HG02973 (cell line): ENCODE results near the gene LRRC1.

Experiments used
- ATAC-seq: cut with Tn5 transposase; IDR thresholded peaks from one replicate; pipeline ENCODE4 v1.9.1; 2021; ENCODE audit warnings: moderate library complexity; ENCODE audit not compliant: unreplicated experiment

The LRRC1 gene

DNA sequence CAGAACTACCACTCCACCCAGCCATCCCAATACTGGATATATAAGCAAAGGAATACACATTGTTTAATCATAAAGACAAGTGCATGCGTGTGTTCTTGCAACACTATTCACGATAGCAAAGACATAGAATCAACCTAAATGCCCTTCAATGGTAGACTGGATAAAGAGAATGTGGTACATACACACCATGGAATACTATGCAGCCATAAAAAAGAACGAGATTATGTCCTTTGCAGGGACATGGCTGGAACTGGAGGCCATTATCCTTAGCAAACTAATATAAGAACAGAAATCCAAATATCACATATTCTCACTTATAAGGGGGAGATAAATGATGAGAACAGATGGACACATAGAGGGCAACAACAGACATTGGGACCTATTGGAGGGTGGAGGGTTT, 156.6 kb downstream of the LRRC1 start:
- ATAC-seq: no peak

DNA sequence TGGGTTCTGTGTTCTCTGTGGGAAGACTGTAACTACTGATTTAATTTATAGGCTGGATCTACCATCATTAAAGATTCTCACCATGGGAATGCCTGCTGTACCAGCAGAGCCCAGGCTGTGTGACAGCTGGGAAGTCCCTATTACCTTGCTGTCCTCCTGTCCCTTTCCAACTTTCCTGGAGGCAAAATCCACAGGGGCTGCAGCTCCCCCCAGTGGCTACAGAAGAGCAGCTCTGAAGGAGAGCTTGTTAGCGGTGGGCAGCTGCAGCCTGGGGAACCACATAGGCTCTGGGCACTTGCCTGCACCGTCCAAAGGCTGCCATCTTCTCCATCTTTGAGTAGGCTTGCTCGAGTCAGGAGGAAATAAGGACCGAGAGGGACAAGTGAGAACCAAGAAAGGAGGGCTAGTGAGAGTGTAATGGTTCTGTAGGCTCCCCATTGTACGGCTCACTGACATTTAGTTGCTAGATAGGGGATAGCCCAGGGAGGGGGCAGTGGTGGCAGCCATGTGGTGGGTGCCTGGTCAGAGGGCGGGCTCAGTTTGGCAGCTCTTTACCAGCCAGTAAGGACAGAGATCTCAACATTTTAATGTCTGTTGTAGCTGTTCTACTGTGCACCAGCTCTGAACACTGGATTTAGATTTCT, 161.4 kb downstream of the LRRC1 start:
- ATAC-seq: no peak

- ATAC-seq: no peak
These were observed 162.0 kb downstream of the LRRC1 start for GRCh38 chr6:53956804-53957203.

- no peak for ATAC-seq
These were observed 164.9 kb downstream of the LRRC1 start for GRCh38 chr6:53959717-53960116.

DNA sequence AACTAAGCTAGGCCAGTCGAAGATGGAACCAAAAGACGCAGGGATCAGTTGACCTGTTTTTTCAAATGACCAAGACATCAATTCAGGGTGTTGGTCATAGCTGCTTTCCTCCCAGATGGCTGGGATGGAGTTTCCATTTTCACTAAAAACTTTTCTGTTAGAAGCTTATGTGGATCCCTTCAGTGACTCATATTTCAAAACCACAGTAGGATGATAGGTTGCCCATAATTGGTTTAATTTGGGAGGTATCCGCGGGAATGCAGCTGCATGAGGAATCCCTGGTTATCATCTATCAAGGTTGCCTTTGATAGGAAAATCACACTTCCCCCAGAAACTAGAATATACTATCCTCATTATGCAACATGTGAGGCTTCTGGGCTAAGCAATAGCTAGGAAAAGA, 165.5 kb downstream of the LRRC1 start:
- ATAC-seq: no peak

GRCh38 chr6:53961679-53962370, 167.0 kb downstream of the LRRC1 start:
- ATAC-seq: no peak

GRCh38 chr6:53962646-53963045, 167.8 kb downstream of the LRRC1 start:
- ATAC-seq: no peak

- no peak for ATAC-seq
These were observed 172.6 kb downstream of the LRRC1 start for GRCh38 chr6:53967415-53967814.
